GM19238 (cell line): Measurements from ENCODE around the gene FANCC.
"Not testable (repeated sequence)": the region's sequence is repeated elsewhere in the genome, so short reads cannot be mapped to it uniquely, and the experiment has no call there.

Source experiments
- DNase-seq: peaks from one replicate; pipeline ENCODE4 v3.0.0; 2011; ENCODE audit warnings: low spot score; ENCODE audit not compliant: insufficient read length

Gene FANCC

GRCh38 chr9:95284162-95285080, 33.1 kb downstream of the FANCC start:
- no peak for DNase-seq

GRCh38 chr9:95283673-95284072, 33.8 kb downstream of the FANCC start:
- DNase-seq, result no peak

- no peak for DNase-seq
Measured at GRCh38 chr9:95282332-95282731, 35.2 kb downstream of the FANCC start.

GRCh38 chr9:95280745-95281144, 36.8 kb downstream of the FANCC start:
- no peak for DNase-seq

- DNase-seq, result no peak
Measured at GRCh38 chr9:95277509-95277908, 40.0 kb downstream of the FANCC start.

GRCh38 chr9:95276395-95276954, 41.0 kb downstream of the FANCC start:
- DNase-seq, result no peak

- DNase-seq, result not testable (repeated sequence)
Measured at GRCh38 chr9:95274160-95274559, 43.3 kb downstream of the FANCC start.

- no peak for DNase-seq
Measured at GRCh38 chr9:95273369-95274022, 44.0 kb downstream of the FANCC start.

- DNase-seq, result no peak
Measured at GRCh38 chr9:95272830-95273229, 44.7 kb downstream of the FANCC start.

- DNase-seq, result no peak
Measured at GRCh38 chr9:95270790-95271189, 46.7 kb downstream of the FANCC start.

- DNase-seq, result not testable (repeated sequence)
Measured at GRCh38 chr9:95269803-95270773, 47.4 kb downstream of the FANCC start.

- no peak for DNase-seq
Measured at GRCh38 chr9:95268681-95269080, 48.8 kb downstream of the FANCC start.

GRCh38 chr9:95266649-95267048, 50.9 kb downstream of the FANCC start:
- DNase-seq, result no peak

GRCh38 chr9:95265960-95266359, 51.5 kb downstream of the FANCC start:
- DNase-seq, result no peak

GRCh38 chr9:95264954-95265615, 52.4 kb downstream of the FANCC start:
- DNase-seq, result no peak

- no peak for DNase-seq
Measured at GRCh38 chr9:95261890-95262289, 55.6 kb downstream of the FANCC start.

GRCh38 chr9:95250462-95251221, 66.9 kb downstream of the FANCC start:
- DNase-seq, result no peak

- DNase-seq, result no peak
Measured at GRCh38 chr9:95249986-95250385, 67.5 kb downstream of the FANCC start.

- no peak for DNase-seq
Measured at GRCh38 chr9:95246547-95246946, 71.0 kb downstream of the FANCC start.

GRCh38 chr9:95242613-95243012, 74.9 kb downstream of the FANCC start:
- DNase-seq, result no peak
